Neuron (in vitro differentiated cells): Measurements from ENCODE around the gene TMEM145.

Experiments
- H2AFZ ChIP-seq: one replicate; pipeline ENCODE4 v1.6.1; 2013; ENCODE audit warnings: low read depth, mild to moderate bottlenecking, inconsistent platforms, low read length, moderate library complexity
- H3K27me3 ChIP-seq: one replicate; pipeline ENCODE4 v1.6.1; 2013; ENCODE audit warnings: low read length; ENCODE audit not compliant: insufficient read depth
- H3K36me3 ChIP-seq: one replicate; pipeline ENCODE4 v1.6.1; 2013; ENCODE audit warnings: low read length; ENCODE audit not compliant: insufficient read depth
- H3K4me1 ChIP-seq: one replicate; pipeline ENCODE4 v1.6.1; 2013; ENCODE audit warnings: low read length; ENCODE audit not compliant: insufficient read depth
- H3K4me3 ChIP-seq: 2 replicates; pipeline ENCODE4 v1.5.1; 2013; ENCODE audit warnings: mild to moderate bottlenecking, low read length, moderate library complexity
- H3K9me3 ChIP-seq: one replicate; pipeline ENCODE4 v1.6.1; 2013; ENCODE audit warnings: low read length

The TMEM145 gene

DNA sequence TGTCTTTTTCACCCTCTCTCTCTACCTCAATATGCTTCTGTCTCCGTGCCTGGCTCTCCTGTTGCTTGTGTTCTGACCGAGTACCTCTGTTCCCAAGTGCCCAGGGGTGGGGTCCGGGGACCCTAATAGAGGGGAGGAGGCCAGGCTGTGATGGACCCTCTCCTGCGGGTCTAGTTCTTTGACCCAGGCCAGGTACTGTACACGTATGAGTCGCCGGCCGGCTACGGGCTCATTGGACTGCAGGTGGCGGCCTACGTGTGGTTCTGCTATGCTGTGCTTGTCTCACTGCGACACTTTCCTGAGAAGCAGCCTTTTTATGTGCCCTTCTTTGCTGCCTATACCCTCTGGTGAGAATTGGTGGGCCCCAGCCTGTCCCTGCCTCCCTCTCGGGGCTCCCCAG is 4.4 kb downstream of the TMEM145 start:
- no peak overlapping the region for H3K4me3 ChIP-seq
- H3K27me3 ChIP-seq: no peaks in the 10 kb centered on the region
- H2AFZ ChIP-seq: no peak overlapping the region
- peaks cover 8% of the 10 kb centered on the region for H3K4me1 ChIP-seq
- no peaks in the 10 kb centered on the region for H3K9me3 ChIP-seq
- H3K36me3 ChIP-seq: no peaks in the 10 kb centered on the region

DNA sequence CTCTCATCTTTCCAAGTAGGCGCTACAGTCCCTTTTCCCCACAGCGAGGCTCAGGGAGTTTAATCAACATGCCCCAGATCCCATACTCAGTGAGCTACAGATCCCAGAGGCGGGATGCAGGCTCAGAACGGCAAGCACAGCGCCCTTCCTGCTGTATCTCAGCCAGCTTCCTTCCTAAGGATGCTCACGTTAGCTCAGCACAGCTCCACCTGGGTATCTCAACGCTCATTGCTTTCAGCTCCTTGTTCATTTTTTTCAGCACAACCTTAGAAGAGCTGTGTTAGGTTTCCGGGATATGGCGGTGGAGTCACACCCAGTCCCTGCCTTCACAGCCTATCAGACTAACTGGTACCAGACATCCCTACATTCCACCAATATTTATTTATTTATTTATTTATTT is 9.2 kb downstream of the TMEM145 start:
- H3K4me1 ChIP-seq: peaks cover 10% of the 10 kb centered on the region
- H2AFZ ChIP-seq: no peak overlapping the region
- H3K9me3 ChIP-seq: no peaks in the 10 kb centered on the region
- no peak overlapping the region for H3K4me3 ChIP-seq
- H3K36me3 ChIP-seq: no peaks in the 10 kb centered on the region
- H3K27me3 ChIP-seq: no peaks in the 10 kb centered on the region

DNA sequence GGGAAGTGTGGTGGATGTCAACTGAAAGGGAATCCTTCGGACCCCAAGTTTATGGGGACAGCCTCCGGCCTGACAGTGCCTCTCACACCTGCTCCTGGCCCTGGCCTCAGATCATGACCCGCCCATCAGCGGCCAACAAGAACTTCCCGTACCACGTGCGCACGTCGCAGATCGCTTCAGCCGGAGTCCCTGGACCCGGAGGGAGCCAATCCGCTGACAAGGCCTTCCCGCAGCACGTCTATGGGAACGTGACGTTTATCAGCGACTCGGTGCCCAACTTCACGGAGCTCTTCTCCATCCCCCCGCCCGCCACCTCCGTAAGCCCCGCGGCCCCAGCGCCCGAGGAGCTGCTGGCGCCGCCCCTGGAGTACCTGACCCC is 10.4 kb downstream of the TMEM145 start:
- no peaks in the 10 kb centered on the region for H3K9me3 ChIP-seq
- H3K4me1 ChIP-seq: peaks cover 16% of the 10 kb centered on the region
- H3K27me3 ChIP-seq: no peaks in the 10 kb centered on the region
- H3K4me3 ChIP-seq: no peak overlapping the region
- no peaks in the 10 kb centered on the region for H3K36me3 ChIP-seq
- no peak overlapping the region for H2AFZ ChIP-seq

DNA sequence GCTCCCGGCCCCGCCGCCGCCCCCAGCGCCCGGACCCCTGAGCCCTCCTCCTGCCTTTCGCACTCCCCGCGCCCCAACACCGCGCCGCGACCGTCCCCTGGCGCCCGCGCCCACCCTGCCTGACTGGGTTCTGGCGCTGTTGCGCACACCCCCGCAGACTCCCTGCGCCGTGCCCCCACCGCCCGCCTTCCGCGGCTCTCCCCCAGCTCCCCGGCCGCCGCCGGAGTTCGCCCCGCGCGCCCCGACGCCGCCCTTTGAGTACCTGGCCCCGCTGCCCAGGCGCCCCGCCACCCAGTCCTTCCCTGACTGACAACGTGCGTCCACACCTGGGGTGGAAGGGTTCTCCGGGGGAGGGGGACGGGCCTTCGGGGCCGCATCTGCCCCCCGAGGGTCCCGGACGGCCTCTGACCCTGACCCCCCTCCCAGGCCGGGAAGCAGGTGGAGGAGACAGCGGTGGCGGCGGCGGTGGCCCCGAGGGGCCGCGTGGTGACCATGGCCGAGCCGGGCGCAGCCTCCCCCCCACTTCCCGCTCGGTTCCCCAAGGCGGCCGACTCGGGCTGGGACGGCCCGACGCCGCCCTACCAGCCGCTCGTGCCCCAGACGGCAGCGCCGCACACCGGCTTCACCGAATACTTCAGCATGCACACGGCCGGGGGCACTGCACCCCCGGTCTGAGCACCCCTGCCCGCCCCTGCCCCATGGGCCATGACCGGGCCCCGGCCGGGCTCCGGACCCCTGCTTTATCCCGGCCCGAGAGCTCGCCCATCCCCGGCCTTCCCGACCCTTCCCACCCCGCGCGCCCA is 10.9 kb downstream of the TMEM145 start:
- H2AFZ ChIP-seq: no peak overlapping the region
- H3K36me3 ChIP-seq: no peaks in the 10 kb centered on the region
- H3K4me1 ChIP-seq: peaks cover 16% of the 10 kb centered on the region
- no peaks in the 10 kb centered on the region for H3K9me3 ChIP-seq
- H3K4me3 ChIP-seq: no peak overlapping the region
- no peaks in the 10 kb centered on the region for H3K27me3 ChIP-seq

DNA sequence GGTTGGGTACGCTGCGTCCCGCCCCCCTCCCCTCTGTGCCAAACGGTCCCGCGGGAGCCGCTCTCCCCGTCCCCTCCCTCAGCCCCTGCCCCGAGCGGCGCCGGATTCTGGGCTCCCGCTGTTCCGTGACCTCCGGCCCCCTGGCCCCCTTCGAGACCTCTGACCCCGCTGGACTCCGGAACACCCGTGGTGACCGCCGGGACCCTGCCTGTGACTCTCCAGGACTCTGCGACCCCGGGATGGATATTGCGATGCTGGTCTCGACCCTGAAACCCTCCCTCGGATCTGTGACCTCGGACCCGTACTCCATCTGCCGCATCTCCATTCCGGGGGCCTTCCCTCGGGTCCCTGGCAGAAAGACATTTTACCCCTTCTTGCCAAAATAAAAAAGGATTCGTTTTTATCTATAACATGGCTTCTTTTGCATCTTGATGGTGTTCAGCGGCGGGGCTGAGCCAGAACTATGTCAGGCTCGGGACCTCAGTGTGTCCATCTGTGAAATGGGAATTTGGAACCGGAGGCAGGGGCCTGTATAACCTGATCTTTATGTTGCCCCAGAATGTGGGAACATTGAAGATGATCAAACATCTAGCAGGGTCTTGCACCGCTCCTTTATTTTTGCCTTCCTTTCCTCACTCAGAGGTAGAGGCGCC is 11.7 kb downstream of the TMEM145 start:
- Histone ChIP-seq H3K27me3 (no peaks in the 10 kb centered on the region), H2AFZ (peak overlapping the region; percentile 29), H3K4me3 (no peak overlapping the region), H3K4me1 (peaks cover 16% of the 10 kb centered on the region), H3K36me3 (no peaks in the 10 kb centered on the region), H3K9me3 (no peaks in the 10 kb centered on the region)

DNA sequence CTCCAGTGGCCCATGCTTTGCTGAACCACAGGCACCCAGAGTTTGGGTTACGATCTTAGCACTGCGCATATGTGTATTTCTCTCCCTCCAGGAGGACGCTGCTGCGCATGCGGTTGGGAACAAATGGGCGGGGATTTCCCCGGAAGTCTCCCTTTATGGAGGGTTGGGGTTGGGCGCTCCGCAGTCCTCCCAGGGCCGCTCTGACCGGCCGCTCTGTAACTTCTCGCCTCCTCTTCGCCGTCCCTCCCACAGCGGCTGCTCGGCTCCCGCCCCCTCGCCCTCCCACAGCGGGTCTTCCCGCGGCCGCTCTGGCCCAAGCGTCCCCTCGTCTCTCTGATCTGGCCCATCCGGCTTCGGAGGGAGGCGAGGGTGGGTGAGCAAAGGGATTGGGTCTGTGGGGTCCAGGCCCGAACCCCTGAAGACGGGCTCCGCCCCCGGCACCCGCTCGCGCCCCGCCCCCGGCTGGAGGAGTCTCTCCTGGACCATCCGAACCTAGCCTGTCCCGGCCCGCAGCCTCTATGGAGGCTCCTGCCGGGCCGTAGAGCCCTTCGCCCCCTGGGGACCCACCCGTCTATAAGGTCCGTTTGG is 12.3 kb downstream of the TMEM145 start, which contains the start of gene MEGF8:
TSS of gene MEGF8 (plus strand) at position 328 of the 588 bp plus-strand sequence. CDS start 609 bp downstream, outside the sequence.
- H2AFZ ChIP-seq: peak within 1 kb of the TSS; percentile 29
- no peaks in the 10 kb centered on the region for H3K27me3 ChIP-seq
- no peaks in the 10 kb centered on the region for H3K36me3 ChIP-seq
- peaks cover 16% of the 10 kb centered on the region for H3K4me1 ChIP-seq
- peak within 1 kb of the TSS; percentile 80 for H3K4me3 ChIP-seq
- H3K9me3 ChIP-seq: no peaks in the 10 kb centered on the region

DNA sequence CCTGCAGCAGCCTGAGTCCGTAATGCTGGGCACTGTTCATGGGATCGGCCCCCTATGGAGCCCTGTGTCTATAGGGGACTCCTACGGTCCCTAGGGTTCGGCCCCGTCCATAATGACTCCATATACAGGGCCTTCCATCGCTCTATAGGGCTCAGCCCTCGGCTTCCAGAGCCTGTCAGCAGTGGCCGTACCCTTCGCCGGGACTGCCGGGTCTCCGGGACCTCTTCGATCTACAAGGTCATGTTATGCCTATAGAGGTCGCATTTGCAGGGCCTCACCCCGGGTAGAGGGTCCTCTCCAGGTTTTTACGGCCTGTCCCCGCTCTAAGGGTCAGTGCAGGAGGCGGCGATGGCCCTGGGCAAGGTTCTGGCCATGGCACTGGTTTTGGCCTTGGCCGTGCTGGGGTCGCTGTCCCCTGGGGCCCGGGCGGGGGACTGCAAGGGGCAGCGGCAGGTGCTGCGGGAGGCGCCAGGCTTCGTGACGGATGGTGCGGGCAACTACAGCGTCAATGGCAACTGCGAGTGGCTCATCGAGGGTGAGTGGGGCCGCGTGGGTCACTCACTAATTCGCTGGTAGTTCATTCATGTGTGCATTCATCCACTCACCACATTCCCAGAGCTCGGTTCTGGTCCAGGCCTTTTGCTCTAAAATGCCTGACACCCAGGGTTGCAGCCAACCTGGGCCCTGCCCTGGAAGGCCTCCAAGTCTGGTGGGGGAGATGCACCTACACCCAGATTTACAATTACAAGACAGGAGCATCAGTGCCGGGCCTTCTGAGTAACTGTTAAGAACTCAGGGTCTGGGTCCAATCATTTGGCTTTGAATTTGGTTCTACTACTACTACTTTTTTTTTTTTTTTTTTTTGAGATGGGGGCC is 13.0 kb downstream of the TMEM145 start:
- Histone ChIP-seq H3K4me3 (peak overlapping the region; percentile 80), H3K4me1 (peaks cover 16% of the 10 kb centered on the region), H3K9me3 (no peaks in the 10 kb centered on the region), H3K36me3 (no peaks in the 10 kb centered on the region), H2AFZ (peak overlapping the region; percentile 11), H3K27me3 (no peaks in the 10 kb centered on the region)

DNA sequence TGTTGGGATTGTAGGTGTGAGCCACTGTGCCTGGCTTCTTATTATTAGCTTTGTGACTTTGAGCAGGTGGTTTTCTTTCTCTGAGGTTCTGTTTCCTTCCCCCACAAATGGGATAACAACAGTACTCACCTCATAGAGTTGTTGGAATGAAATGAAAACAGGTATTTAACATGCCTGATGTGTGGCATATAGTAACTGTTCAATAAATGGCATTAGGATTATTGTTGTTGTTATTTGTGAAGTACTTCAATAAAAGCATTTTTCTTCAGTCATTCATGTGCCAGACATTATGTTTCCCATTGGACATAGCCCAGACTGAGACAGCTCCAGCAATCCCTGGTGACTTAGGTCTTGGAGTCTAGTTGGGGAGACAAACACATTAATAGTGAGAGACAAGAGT is 13.9 kb downstream of the TMEM145 start:
- Histone ChIP-seq H3K4me1 (peaks cover 16% of the 10 kb centered on the region), H3K4me3 (peak overlapping the region; percentile 80), H3K36me3 (no peaks in the 10 kb centered on the region), H2AFZ (no peak overlapping the region), H3K27me3 (no peaks in the 10 kb centered on the region), H3K9me3 (no peaks in the 10 kb centered on the region)

DNA sequence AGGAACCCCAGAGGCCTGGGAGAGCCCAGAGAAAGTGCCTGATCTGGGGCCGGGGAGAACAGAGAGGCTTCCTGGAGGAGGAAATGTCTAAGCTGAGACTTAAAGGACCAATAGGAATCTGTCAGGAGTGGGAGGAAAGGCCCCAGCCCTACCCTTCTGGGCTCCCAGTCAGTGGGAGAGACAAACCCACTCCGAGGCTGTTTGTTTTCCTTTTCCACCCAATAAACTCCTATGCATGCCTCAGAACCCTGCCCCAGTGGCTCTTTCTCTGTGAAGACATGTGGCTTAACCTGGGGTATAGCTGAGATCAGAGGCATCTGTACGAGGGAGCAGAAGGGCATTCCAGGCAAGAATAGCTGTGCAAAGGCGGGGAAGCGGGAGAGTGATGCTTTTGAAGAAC is 14.3 kb downstream of the TMEM145 start:
- peak overlapping the region; percentile 80 for H3K4me3 ChIP-seq
- H3K9me3 ChIP-seq: no peaks in the 10 kb centered on the region
- no peaks in the 10 kb centered on the region for H3K27me3 ChIP-seq
- no peak overlapping the region for H2AFZ ChIP-seq
- peaks cover 16% of the 10 kb centered on the region for H3K4me1 ChIP-seq
- H3K36me3 ChIP-seq: no peaks in the 10 kb centered on the region

DNA sequence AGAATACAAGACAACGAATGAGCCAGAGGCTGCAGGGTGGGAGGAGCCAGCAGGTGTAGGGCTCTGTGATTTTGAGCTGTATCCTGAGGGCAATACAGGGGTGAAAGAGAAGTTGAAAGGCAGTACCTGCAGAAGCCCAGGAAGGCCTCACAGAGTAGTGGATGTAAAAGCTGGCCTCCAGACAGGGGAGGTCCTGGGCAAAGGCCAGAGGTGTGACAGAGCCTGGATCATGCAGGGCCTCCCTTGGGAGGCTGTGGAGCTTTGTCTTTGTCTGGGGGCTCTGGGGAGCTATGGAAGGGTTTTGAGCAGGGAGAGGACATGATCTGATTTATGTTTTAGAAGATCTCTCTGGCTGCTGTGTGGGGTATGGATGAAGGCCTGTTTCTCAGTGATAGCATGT is 15.0 kb downstream of the TMEM145 start:
- H3K4me1 ChIP-seq: peaks cover 16% of the 10 kb centered on the region
- H3K36me3 ChIP-seq: peaks cover under 1% of the 10 kb centered on the region
- H2AFZ ChIP-seq: no peak overlapping the region
- H3K4me3 ChIP-seq: no peak overlapping the region
- no peaks in the 10 kb centered on the region for H3K9me3 ChIP-seq
- H3K27me3 ChIP-seq: no peaks in the 10 kb centered on the region

DNA sequence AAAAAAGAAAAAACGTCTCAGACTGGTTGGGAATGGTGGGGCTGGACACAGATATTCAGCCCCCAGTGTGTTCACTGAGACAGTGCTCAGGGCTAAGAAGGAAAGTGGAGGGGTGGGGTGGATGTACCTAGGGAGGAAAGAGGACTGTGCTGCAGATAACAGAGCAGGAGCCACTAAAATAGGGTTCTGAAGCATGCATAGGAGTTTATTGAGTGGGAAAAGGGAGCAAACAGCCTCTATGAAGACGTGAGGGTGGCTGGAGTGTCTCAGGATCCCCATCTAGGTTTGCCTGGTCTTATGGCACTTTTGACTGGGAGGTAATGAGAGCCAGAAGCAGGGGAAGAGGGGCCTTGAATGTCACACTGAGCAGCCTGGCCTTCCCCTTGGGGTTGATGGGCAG is 15.7 kb downstream of the TMEM145 start:
- Histone ChIP-seq H3K36me3 (peaks cover 6% of the 10 kb centered on the region), H3K4me1 (peaks cover 16% of the 10 kb centered on the region), H3K27me3 (no peaks in the 10 kb centered on the region), H3K9me3 (no peaks in the 10 kb centered on the region), H3K4me3 (no peak overlapping the region), H2AFZ (no peak overlapping the region)

DNA sequence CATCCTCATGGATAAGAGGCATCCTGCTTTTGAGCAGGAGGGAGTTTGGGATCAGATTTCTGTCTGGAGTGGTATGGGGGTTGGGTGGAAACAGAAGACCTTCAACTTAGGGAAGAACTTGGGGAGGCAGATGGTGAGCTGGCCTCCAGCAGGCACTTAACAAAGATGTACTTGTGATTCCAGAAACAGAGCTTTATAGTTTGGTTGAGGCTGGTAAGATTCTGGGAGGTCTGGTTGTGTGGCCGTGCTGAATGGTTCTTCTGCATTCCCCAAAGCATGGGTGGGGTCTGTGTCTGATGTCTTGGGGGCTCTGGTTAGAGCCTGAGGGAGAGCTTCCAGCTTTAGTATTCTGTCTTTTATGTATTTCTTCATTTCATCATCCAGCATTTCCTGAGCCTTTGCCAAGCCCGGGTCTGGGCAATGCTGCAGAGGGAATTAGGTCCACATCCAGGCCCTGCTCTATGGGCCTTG is 17.2 kb downstream of the TMEM145 start:
- Histone ChIP-seq H3K4me1 (peaks cover 19% of the 10 kb centered on the region), H3K4me3 (no peak overlapping the region), H3K27me3 (no peaks in the 10 kb centered on the region), H3K36me3 (peaks cover 13% of the 10 kb centered on the region), H2AFZ (no peak overlapping the region), H3K9me3 (no peaks in the 10 kb centered on the region)
